ENCODE measurements around the gene RASSF7. TPM values are rescaled to one million over a fixed set of nuclear protein-coding genes. Genes with fewer than 3 reads are reported as not detected.

The RASSF7 gene
- total RNA-seq, 4 donors from 2014 or later, result 2.9 to 24.4 (median 13.7) TPM

- Histone ChIP-seq H3K4me3 (peak overlapping the region; percentile 64 to 94 (median 76)), H3K36me3 (no peaks in the 10 kb centered on the region), H3K9me3 (no peaks in the 10 kb centered on the region), H3K27me3 (no peaks in the 10 kb centered on the region), H3K4me1 (peaks cover 42 to 54% (median 51%) of the 10 kb centered on the region in 4 donors), H3K27ac (replicated peaks in 1 of 4) (peak overlapping the region; percentile 78 to 94 (median 90))
- TF ChIP-seq POLR2AphosphoS5 (IDR thresholded peaks at IDR 0.05) (peak; percentile 12 to 77), CTCF (IDR thresholded peaks at IDR 0.05) (peak in 1 of 3 experiments; percentile 7), POLR2A (IDR thresholded peaks at IDR 0.05; ENCODE audit: low read depth) (peak; percentile 44), EP300 (IDR thresholded peaks at IDR 0.05) (no peak)
- 0% methylated on average over 5 of the region's 81 CpGs for WGBS
- DNase-seq (ENCODE audit: extremely low spot score), result no peak
- intact Hi-C loops (cut with DNase I), result no loop called here
These were observed 14.7 kb downstream of the RASSF7 start for GRCh38 chr11:575313-575995.

GRCh38 chr11:575996-576768, 15.4 kb downstream of the RASSF7 start, which contains the start of gene PHRF1:
Gene PHRF1 (plus strand): TSS chr11:576470. CDS start chr11:581513, 5,043 bp downstream.
- Histone ChIP-seq H3K36me3 (peaks cover 0 to 1% (median 0%) of the 10 kb centered on the region in 4 donors), H3K4me1 (peaks cover 49 to 62% (median 55%) of the 10 kb centered on the region in 4 donors), H3K27ac (replicated peaks in 1 of 4) (peak within 1 kb of the TSS; percentile 91 to 94 (median 94)), H3K27me3 (no peaks in the 10 kb centered on the region), H3K4me3 (peak within 1 kb of the TSS; percentile 64 to 94 (median 76)), H3K9me3 (no peaks in the 10 kb centered on the region)
- 1% methylated on average over 32 of the region's 99 CpGs for WGBS
- intact Hi-C loops (cut with DNase I), result no loop called here
- DNase-seq (ENCODE audit: extremely low spot score), result peak; percentile 98
- TF ChIP-seq POLR2A (IDR thresholded peaks at IDR 0.05; ENCODE audit: low read depth) (peak; percentile 71), POLR2AphosphoS5 (IDR thresholded peaks at IDR 0.05) (peak; percentile 84 to 89), CTCF (IDR thresholded peaks at IDR 0.05) (no peak), EP300 (IDR thresholded peaks at IDR 0.05) (peak; percentile 49)

GRCh38 chr11:576811-577610, 16.2 kb downstream of the RASSF7 start:
- Histone ChIP-seq H3K4me1 (peaks cover 54 to 68% (median 59%) of the 10 kb centered on the region in 4 donors), H3K36me3 (peaks cover 4 to 9% (median 5%) of the 10 kb centered on the region in 4 donors), H3K9me3 (no peaks in the 10 kb centered on the region), H3K27ac (replicated peaks in 1 of 4) (peak overlapping the region; percentile 91 to 94 (median 94)), H3K4me3 (peak overlapping the region; percentile 64 to 94 (median 76)), H3K27me3 (no peaks in the 10 kb centered on the region)
- TF ChIP-seq EP300 (IDR thresholded peaks at IDR 0.05) (no peak), POLR2AphosphoS5 (IDR thresholded peaks at IDR 0.05) (no peak), CTCF (IDR thresholded peaks at IDR 0.05) (no peak), POLR2A (IDR thresholded peaks at IDR 0.05; ENCODE audit: low read depth) (no peak)
- intact Hi-C loops (cut with DNase I), result no loop called here
- 7% methylated on average over 29 of the region's 48 CpGs for WGBS
- DNase-seq (ENCODE audit: extremely low spot score), result no peak

GRCh38 chr11:577611-577894, 16.8 kb downstream of the RASSF7 start:
- WGBS, result 59% methylated on average over 6 of the region's 6 CpGs
- intact Hi-C loops (cut with DNase I), result no loop called here
- peak overlapping the region in 3 of 4 donors; percentile 94 for H3K27ac ChIP-seq (replicated peaks in 1 of 4)
- no peak for DNase-seq (ENCODE audit: extremely low spot score)
- H3K4me1 ChIP-seq, result peaks cover 54 to 68% (median 59%) of the 10 kb centered on the region in 4 donors
- peaks cover 10 to 15% (median 10%) of the 10 kb centered on the region in 4 donors for H3K36me3 ChIP-seq
- no peaks in the 10 kb centered on the region for H3K27me3 ChIP-seq
- H3K4me3 ChIP-seq, result peak overlapping the region; percentile 64 to 94 (median 76)
- no peaks in the 10 kb centered on the region for H3K9me3 ChIP-seq
- TF ChIP-seq CTCF (IDR thresholded peaks at IDR 0.05) (no peak), POLR2AphosphoS5 (IDR thresholded peaks at IDR 0.05) (no peak), EP300 (IDR thresholded peaks at IDR 0.05) (no peak), POLR2A (IDR thresholded peaks at IDR 0.05; ENCODE audit: low read depth) (no peak)
